Activated CD8-positive, alpha-beta T cell treated with anti-CD3 and anti-CD28 coated beads for 36 hours (primary cell): ENCODE results near the gene BFSP2. TPM values are rescaled to one million over a fixed set of nuclear protein-coding genes. Genes with fewer than 3 reads are reported as not detected.
"Not testable (repeated sequence)": the region's sequence is repeated elsewhere in the genome, so short reads cannot be mapped to it uniquely, and the experiment has no call there.

ENCODE experiments used
- ATAC-seq: fragments of 200-7000 bp; cut with Tn5 transposase; one replicate; pipeline ENCODE4 v1.10.0; 2021; ENCODE audit warnings: mild to moderate bottlenecking, moderate library complexity
- CTCF ChIA-PET: fragments of 350-600 bp; sonication (Branson Sonifier 250); formaldehyde crosslinking; loops from one replicate; lab custom pipeline; 2021; ENCODE audit warnings: antibody characterized with exemption; lab: Charles Lee
- POLR2A ChIA-PET: fragments of 350-600 bp; sonication (Branson Sonifier 250); formaldehyde crosslinking; loops from one replicate; lab custom pipeline; 2021; ENCODE audit warnings: antibody characterized with exemption; lab: Charles Lee
- DNase-seq: peaks from one replicate; pipeline ENCODE4 v3.0.0-alpha.2; 2020
- H3K27ac Mint-ChIP-seq: one replicate; pipeline ENCODE4 v1.8.0; 2021; ENCODE audit warnings: mild to moderate bottlenecking, mixed read lengths
- H3K27me3 Mint-ChIP-seq: one replicate; pipeline ENCODE4 v1.8.0; 2021; ENCODE audit warnings: mixed read lengths
- H3K36me3 Mint-ChIP-seq: one replicate; pipeline ENCODE4 v1.8.0; 2021; ENCODE audit warnings: low read depth, mixed read lengths
- H3K4me1 Mint-ChIP-seq: one replicate; pipeline ENCODE4 v1.8.0; 2021; ENCODE audit warnings: low read depth, mixed read lengths
- H3K4me3 Mint-ChIP-seq: one replicate; pipeline ENCODE4 v1.8.0; 2021; ENCODE audit warnings: mild to moderate bottlenecking, moderate library complexity, mixed read lengths
- H3K9me3 Mint-ChIP-seq: one replicate; pipeline ENCODE4 v1.8.0; 2021; ENCODE audit warnings: mixed read lengths
- CTCF ChIP-seq: fragments of 200-600 bp; IDR thresholded peaks from one replicate; pipeline ENCODE4 v1.8.0; 2022; ENCODE audit warnings: antibody characterized with exemption, mild to moderate bottlenecking
- intact Hi-C: fragments of 100-400 bp; cut with micrococcal nuclease; formaldehyde crosslinking; loops from one replicate; pipeline ENCODE4 v1.10.0; 2022
- total RNA-seq, 2 experiments: library from RNA; stranded (reverse); gene quantifications; one replicate each; pipeline ENCODE4 v1.2.3, GENCODE V29; 2021

The BFSP2 gene
- total RNA-seq, 2 experiments from 2014 or later = 0.51 to 1.1 TPM

- CTCF ChIA-PET = interaction anchor here (1.2 to 6.9 kb wide), 2 partner anchors 16 to 23 kb away, joined by 3 to 50 read pairs; no protein-coding TSS in a partner anchor
- POLR2A ChIA-PET = interaction anchor here (1.5 kb wide), 1 partner anchor 13 kb away, joined by 3 read pairs; no protein-coding TSS in a partner anchor
- DNase-seq (no peak), ATAC-seq (no peak)
- Mint-ChIP-seq H3K36me3 (no peaks in the 10 kb centered on the region), H3K27ac (no peak overlapping the region), H3K4me3 (no peak overlapping the region), H3K27me3 (no peaks in the 10 kb centered on the region), H3K4me1 (peaks cover 39% of the 10 kb centered on the region), H3K9me3 (no peaks in the 10 kb centered on the region)
- intact Hi-C loops = no loop called here
- TF ChIP-seq CTCF = no peak
Observed at GRCh38 chr3:133472242-133472641, 72.4 kb downstream of the BFSP2 start.

- no peak for DNase-seq
- Mint-ChIP-seq H3K4me1 (peaks cover 39% of the 10 kb centered on the region), H3K36me3 (no peaks in the 10 kb centered on the region), H3K27me3 (no peaks in the 10 kb centered on the region), H3K9me3 (no peaks in the 10 kb centered on the region), H3K27ac (no peak overlapping the region), H3K4me3 (no peak overlapping the region)
- ChIA-PET POLR2A (interaction anchor here (0.7 to 1.5 kb wide), 2 partner anchors 13 to 97 kb away, joined by 3 read pairs; no protein-coding TSS in a partner anchor), CTCF (interaction anchor here (1.2 to 6.9 kb wide), 2 partner anchors 15 to 24 kb away, joined by 3 to 50 read pairs; no protein-coding TSS in a partner anchor)
- intact Hi-C loops = no loop called here
- TF ChIP-seq CTCF = no peak
- ATAC-seq = no peak
Observed at GRCh38 chr3:133472889-133473288, 73.0 kb downstream of the BFSP2 start.

- intact Hi-C loops, DNase-seq, H3K9me3 Mint-ChIP-seq, H3K27me3 Mint-ChIP-seq, H3K36me3 Mint-ChIP-seq, H3K27ac Mint-ChIP-seq, H3K4me3 Mint-ChIP-seq, ATAC-seq: not testable (repeated sequence)
- H3K4me1 Mint-ChIP-seq = peaks cover 45% of the 10 kb centered on the region
- POLR2A ChIA-PET = interaction anchor here (0.7 to 1.5 kb wide), 4 partner anchors 8 to 101 kb away, joined by 3 read pairs; no protein-coding TSS in a partner anchor
- CTCF ChIA-PET = interaction anchor here (0.7 to 6.9 kb wide), 6 partner anchors 9 to 122 kb away, joined by 3 to 50 read pairs (median 4); no protein-coding TSS in a partner anchor
Observed at GRCh38 chr3:133473472-133474191, 73.8 kb downstream of the BFSP2 start.

- ATAC-seq (no peak), DNase-seq (no peak)
- no peak overlapping the region for H3K4me3 Mint-ChIP-seq
- intact Hi-C loops = no loop called here
- TF ChIP-seq CTCF = no peak
- peaks cover 49% of the 10 kb centered on the region for H3K4me1 Mint-ChIP-seq
- CTCF ChIA-PET = interaction anchor here (0.7 to 6.9 kb wide), 7 partner anchors 9 to 122 kb away, joined by 3 to 50 read pairs (median 3); no protein-coding TSS in a partner anchor
- H3K36me3 Mint-ChIP-seq = no peaks in the 10 kb centered on the region
- no peaks in the 10 kb centered on the region for H3K27me3 Mint-ChIP-seq
- peak overlapping the region; percentile 66 for H3K27ac Mint-ChIP-seq
- POLR2A ChIA-PET = interaction anchor here (0.7 to 1.5 kb wide), 5 partner anchors 8 to 100 kb away, joined by 3 to 4 read pairs (median 3); no protein-coding TSS in a partner anchor
- H3K9me3 Mint-ChIP-seq = no peaks in the 10 kb centered on the region
Observed at GRCh38 chr3:133474251-133474801, 74.5 kb downstream of the BFSP2 start.

GRCh38 chr3:133474817-133475216 lies 75.0 kb downstream of the BFSP2 start:
- H3K9me3 Mint-ChIP-seq = no peaks in the 10 kb centered on the region
- intact Hi-C loops = no loop called here
- TF ChIP-seq CTCF = no peak
- H3K4me1 Mint-ChIP-seq = peaks cover 53% of the 10 kb centered on the region
- H3K27me3 Mint-ChIP-seq = no peaks in the 10 kb centered on the region
- ATAC-seq = no peak
- no peak overlapping the region for H3K4me3 Mint-ChIP-seq
- POLR2A ChIA-PET = interaction anchor here (0.8 to 1.5 kb wide), 4 partner anchors 9 to 22 kb away, joined by 3 to 4 read pairs (median 3); no protein-coding TSS in a partner anchor
- H3K36me3 Mint-ChIP-seq = no peaks in the 10 kb centered on the region
- DNase-seq = no peak
- CTCF ChIA-PET = interaction anchor here (0.7 to 6.9 kb wide), 5 partner anchors 10 to 51 kb away, joined by 3 to 50 read pairs (median 5); no protein-coding TSS in a partner anchor
- H3K27ac Mint-ChIP-seq = peak overlapping the region; percentile 68
